ENCODE measurements around the gene POPDC3.

POPDC3 gene

GRCh38 chr6:105136431-105137350 lies 43.1 kb downstream of the POPDC3 start:
- DNase-seq, result peak; percentile 2

GRCh38 chr6:105135907-105136430 lies 43.8 kb downstream of the POPDC3 start:
- no peak for DNase-seq

GRCh38 chr6:105135056-105135455 lies 44.8 kb downstream of the POPDC3 start:
- no peak for DNase-seq

- no peak for DNase-seq
Measured at GRCh38 chr6:105122717-105123116, 57.1 kb downstream of the POPDC3 start.

GRCh38 chr6:105121981-105122380 lies 57.8 kb downstream of the POPDC3 start:
- no peak for DNase-seq

GRCh38 chr6:105120570-105120969 lies 59.2 kb downstream of the POPDC3 start:
- DNase-seq, result no peak

- DNase-seq, result no peak
Measured at GRCh38 chr6:105116150-105116549, 63.7 kb downstream of the POPDC3 start.

- DNase-seq, result no peak
Measured at GRCh38 chr6:105113422-105113821, 66.4 kb downstream of the POPDC3 start.

GRCh38 chr6:105112577-105112976 lies 67.2 kb downstream of the POPDC3 start:
- no peak for DNase-seq

- DNase-seq, result no peak
Measured at GRCh38 chr6:105111871-105112270, 67.9 kb downstream of the POPDC3 start.

- no peak for DNase-seq
Measured at GRCh38 chr6:105111105-105111504, 68.7 kb downstream of the POPDC3 start.

- DNase-seq, result no peak
Measured at GRCh38 chr6:105109955-105110895, 69.6 kb downstream of the POPDC3 start.

- no peak for DNase-seq
Measured at GRCh38 chr6:105108631-105109262, 71.1 kb downstream of the POPDC3 start.

Data from CD4-positive, alpha-beta T cell treated with Interleukin-6 for 4 hours (primary cell).